Astrocyte of the spinal cord (primary cell): ENCODE measurements around the gene PLPPR5.
A peak's percentile ranks its signal among the peaks of the same experiment; 100 is the strongest.

ENCODE experiments used
- DNase-seq: peaks from one replicate; pipeline ENCODE4 v3.0.0; 2011; ENCODE audit warnings: low read depth, low spot score
- H3K4me3 ChIP-seq: 2 replicates; pipeline ENCODE4 v1.5.1; 2011; ENCODE audit warnings: low read depth, mild to moderate bottlenecking, low read length, moderate library complexity
- CTCF ChIP-seq: IDR thresholded peaks from 2 replicates; pipeline ENCODE4 v1.5.1; 2012; ENCODE audit warnings: low read depth, mild to moderate bottlenecking, low read length, inconsistent platforms
- in situ Hi-C: cut with HindIII; loops from 2 replicates; pipeline ENCODE4 v1.10.0; 2017; ENCODE audit warnings: low sequenced_read_pairs

The PLPPR5 gene

DNA sequence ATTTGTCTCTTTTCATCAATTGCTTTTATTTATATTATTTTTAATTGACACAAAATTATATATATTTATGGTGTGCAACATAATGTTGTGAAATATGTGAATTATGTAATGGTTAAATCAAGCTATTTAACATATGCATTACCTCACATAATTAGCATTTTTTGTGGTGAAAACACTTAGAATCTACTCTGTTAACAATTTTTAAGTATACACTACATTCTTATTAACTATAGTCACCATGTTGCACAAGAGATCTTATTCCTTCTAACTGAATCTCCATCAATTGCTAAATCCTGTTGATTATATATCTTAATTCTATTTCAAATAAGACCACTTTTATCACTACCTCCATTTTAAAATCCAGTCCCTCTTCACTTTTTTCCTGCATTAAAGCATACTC lies 42.5 kb downstream of the PLPPR5 start:
- in situ Hi-C loops = no loop called here
- no peak for TF ChIP-seq CTCF
- DNase-seq = peak; percentile 5
- no peak overlapping the region for H3K4me3 ChIP-seq

DNA sequence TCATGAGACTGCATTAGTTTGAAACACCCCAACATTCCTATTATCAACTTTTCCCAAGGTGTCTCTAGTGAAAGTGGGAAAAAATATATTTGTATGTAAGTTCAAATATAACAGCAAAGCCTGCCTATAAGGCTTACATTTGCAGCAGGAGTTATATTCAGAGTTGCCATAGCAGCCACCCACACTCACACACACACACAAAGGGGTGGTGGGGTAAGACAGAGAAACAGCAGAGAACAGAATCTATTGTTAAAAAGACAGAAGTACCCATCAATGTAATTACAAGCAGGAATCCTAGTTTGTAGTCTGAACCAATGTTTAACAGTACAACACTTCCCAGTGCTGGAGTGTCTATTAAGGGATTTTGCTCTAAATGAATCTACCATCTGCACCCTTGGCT lies 55.0 kb downstream of the PLPPR5 start:
- TF ChIP-seq CTCF = no peak
- no peak for DNase-seq
- in situ Hi-C loops = no loop called here
- no peak overlapping the region for H3K4me3 ChIP-seq

- no peak overlapping the region for H3K4me3 ChIP-seq
- no peak for DNase-seq
- no peak for TF ChIP-seq CTCF
- in situ Hi-C loops = no loop called here
Observed at GRCh38 chr1:98949166-98949565, 55.5 kb downstream of the PLPPR5 start.

- in situ Hi-C loops = no loop called here
- no peak for TF ChIP-seq CTCF
- H3K4me3 ChIP-seq = no peak overlapping the region
- DNase-seq = no peak
Observed at GRCh38 chr1:98947071-98947470, 57.6 kb downstream of the PLPPR5 start.

DNA sequence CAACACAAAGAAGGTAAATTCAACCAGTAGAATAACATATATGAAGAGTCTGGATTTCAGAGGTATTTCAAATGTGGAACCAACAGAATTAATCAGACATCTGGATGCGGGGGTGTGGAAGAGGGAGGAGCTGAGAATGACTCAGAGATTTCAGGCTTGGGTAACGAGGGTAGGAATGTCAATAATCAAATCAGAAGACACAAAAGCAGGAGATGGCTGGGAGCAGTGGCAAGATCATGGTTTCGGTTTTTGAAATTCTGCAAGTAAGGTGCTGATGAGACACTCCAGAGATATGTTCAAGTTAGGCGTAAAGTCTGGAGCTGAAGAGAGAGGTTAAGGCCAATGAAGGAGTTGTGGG lies 64.0 kb downstream of the PLPPR5 start:
- in situ Hi-C loops = no loop called here
- H3K4me3 ChIP-seq = no peak overlapping the region
- no peak for TF ChIP-seq CTCF
- peak; percentile 22 for DNase-seq

- H3K4me3 ChIP-seq = no peak overlapping the region
- no peak for TF ChIP-seq CTCF
- DNase-seq = no peak
- in situ Hi-C loops = no loop called here
Observed at GRCh38 chr1:98940069-98940721, 64.5 kb downstream of the PLPPR5 start.

DNA sequence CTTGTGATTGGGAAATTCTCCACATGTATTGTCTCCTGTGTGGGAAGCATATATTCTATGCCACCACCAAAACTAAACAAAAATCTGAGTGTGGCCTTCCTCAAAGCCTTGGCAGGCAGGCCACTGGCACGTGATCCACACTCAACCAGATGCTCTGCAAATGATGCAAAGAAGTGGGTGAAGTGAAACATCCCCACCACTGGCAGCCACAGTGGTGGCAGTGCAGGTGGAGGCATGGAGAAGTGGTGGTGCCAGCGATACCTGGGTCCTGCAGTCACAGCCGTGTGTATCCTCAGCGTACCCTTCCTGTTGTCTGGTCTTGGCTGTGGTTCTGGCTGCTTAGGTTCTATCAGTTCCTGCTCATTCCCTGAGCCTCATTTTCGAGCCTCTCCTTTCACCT lies 65.2 kb downstream of the PLPPR5 start:
- no peak overlapping the region for H3K4me3 ChIP-seq
- no peak for TF ChIP-seq CTCF

More for the DNA sequence above, 65.2 kb downstream of the PLPPR5 start:
- no peak for DNase-seq
- in situ Hi-C loops = no loop called here
